T1000 (cell line): Measurements from ENCODE around the gene IFNAR1.

ENCODE experiments used
- DNase-seq: peaks from one replicate; lab custom pipeline; 2025; ENCODE audit warnings: mixed read lengths; lab: John Stamatoyannopoulos, UW

Gene IFNAR1

DNA sequence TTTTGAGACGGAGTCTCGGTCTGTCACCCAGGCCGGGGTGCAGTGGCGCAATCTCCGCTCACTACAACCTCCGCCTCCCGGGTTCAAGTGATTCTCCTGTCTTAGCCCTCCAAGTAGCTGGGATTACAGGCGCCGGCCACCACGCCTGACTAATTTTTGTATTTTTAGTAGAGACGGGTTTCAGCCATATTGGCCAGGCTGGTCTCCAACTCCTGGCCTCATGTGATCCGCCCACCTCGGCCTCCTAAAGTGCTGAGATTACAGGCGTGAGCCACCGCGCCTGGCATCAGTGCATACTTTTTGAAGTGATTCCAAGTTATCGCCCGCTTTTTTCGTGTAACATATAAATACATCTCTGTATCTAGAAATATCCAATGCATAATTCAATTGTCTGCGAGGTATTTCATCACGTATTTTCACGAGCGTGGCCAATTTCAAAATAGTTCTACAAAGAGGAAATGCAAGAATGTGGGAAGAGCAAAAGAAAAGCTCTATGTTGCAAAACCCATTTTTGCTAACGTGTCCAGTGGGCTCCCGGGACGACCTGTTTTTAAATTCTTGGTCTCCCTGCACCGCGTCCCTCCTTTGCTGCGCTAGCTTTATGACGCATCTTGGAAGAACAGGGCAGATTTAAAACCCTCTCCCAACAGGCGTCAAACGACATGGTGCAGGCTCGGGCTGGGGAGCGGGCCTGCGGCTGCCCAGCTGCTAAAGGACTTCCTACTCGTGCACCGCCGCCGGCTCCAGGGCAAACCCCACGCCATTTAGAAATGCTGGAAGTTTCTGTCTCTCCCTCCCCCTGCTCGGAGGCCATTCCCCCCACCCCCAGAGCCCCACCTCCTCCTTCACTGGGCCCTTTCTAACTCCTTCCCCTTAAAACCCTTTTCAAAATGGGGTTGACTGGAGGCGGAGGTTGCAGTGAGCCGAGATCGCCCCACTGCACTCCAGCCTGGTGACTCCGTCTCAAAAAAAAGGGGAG lies 77.5 kb downstream of the IFNAR1 start:
- DNase-seq, result peak; percentile 25

DNA sequence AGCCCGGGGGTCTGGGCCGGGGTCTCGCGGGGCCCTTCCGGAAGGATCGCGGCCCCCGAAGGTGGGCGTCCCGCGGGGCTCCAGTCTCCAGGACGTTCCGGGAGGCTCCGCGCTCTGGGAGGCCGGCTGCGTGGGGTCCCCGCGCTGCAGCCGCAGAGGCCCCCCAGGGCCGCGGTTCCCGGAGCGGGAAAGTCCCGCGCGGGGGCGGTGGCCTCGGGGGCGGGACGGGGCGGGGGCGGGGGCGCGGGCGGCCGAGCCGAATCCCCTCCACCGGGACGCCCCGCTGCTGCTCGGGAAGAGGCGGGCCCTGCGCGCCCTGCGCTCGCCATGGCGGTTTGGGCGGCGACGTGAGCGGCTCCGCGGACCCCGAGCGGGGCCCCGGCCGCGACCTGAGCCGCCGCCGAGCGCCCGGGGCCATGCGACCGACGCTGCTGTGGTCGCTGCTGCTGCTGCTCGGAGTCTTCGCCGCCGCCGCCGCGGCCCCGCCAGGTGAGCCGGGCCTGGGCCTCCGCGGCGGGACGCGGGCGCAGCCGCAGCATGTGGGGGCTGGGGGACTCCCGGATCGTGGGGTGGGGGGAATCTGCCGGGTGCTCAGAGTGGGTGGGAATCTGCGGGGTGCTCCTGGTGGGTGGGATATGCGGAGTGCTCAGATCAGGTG lies 78.5 kb downstream of the IFNAR1 start, which contains the start of gene IFNGR2:
IFNGR2 (plus strand) TSS at position 286 of the 658 bp plus-strand sequence; CDS start at position 417, 131 bp downstream.
- no peak for DNase-seq

DNA sequence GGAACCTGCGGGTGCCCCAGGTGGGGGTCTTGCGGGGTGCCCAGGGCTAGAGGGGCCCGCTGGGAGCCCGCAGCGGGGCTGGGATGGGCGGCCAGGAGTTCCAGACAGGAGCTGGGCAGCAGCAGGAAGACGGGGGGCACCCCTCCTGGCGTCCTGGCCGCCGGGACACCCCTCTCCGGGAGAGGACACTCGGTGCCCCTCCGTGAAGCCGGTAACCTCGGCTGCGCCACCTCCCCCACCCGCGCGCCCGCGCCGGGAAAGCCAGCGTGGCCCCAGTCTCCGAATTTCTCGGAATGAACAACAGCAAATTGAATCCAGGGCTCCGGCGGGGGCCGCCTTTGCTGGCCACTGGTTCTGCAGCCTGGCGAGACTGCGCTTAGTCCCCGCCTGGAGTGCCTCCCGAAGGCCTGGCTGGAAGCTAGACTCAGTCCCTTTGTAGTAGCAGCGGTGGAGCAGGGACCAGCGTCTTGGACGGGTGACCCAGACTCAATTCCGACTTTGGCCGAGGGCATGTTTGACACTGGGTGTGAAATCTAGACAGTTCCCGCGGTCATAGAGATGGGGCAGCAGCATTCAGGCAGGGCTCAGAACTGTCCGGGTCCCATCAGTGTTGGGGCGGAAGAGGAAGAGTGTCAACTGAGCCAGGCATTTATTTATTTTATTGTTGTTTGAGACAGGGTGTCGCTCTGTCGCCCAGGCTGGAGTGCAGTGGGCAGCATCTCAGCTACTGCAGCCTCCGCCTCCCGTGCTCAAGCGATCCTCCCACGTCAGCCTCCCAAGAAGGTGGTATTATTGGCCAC lies 79.2 kb downstream of the IFNAR1 start:
- DNase-seq, result no peak

GRCh38 chr21:33406493-33406892 lies 81.7 kb downstream of the IFNAR1 start:
- no peak for DNase-seq
